Caco-2 (cell line): Measurements from ENCODE around the gene PDZD7. TPM values are rescaled to one million over a fixed set of nuclear protein-coding genes. Genes with fewer than 3 reads are reported as not detected.
A peak's percentile ranks its signal among the peaks of the same experiment; 100 is the strongest.

Source experiments
- BruUV-seq: library from RNA; stranded (reverse); fragments of 400-500 nt; replicated peaks from 2 replicates; lab custom pipeline; 2021; lab: Mats Ljungman, UMichigan
- CTCF ChIA-PET: fragments of 300-600 bp; sonication (Branson Sonifier 250); formaldehyde crosslinking; loops from one replicate; lab custom pipeline; 2022; ENCODE audit warnings: antibody characterized with exemption; lab: Charles Lee
- POLR2A ChIA-PET: fragments of 300-600 bp; sonication (Branson Sonifier 250); formaldehyde crosslinking; loops from one replicate; lab custom pipeline; 2022; ENCODE audit warnings: antibody characterized with exemption; lab: Charles Lee
- DNase-seq, 2 experiments: peaks; one replicate each; pipeline versions ENCODE4 v3.0.0 to v3.0.0-alpha.2; 2020 to 2022
- H3K27me3 ChIP-seq: replicated peaks from 2 replicates; pipeline ENCODE4 v1.6.0; 2011; ENCODE audit warnings: low read length; ENCODE audit not compliant: control insufficient read depth, insufficient read depth
- H3K36me3 ChIP-seq: 2 replicates; pipeline ENCODE4 v1.5.1; 2011; ENCODE audit warnings: low read length; ENCODE audit not compliant: control insufficient read depth, insufficient read depth
- H3K4me1 ChIP-seq: fragments of 250-450 bp; sonication (Bioruptor Pico); 2 replicates; pipeline ENCODE4 v1.5.1; 2020; ENCODE audit warnings: mild to moderate bottlenecking
- H3K4me3 ChIP-seq: 2 replicates; pipeline ENCODE4 v1.5.1; 2011; ENCODE audit warnings: low read depth, mild to moderate bottlenecking, control low read depth, low read length
- H3K9me3 ChIP-seq: fragments of 250-450 bp; sonication (Bioruptor Pico); 2 replicates; pipeline ENCODE4 v1.5.1; 2020; ENCODE audit warnings: mild to moderate bottlenecking, moderate library complexity
- H3K27ac Mint-ChIP-seq: one replicate; pipeline ENCODE4 v1.8.0; 2022; ENCODE audit warnings: mixed read lengths; ENCODE audit not compliant: unreplicated experiment
- H3K27me3 Mint-ChIP-seq: one replicate; pipeline ENCODE4 v1.8.0; 2022; ENCODE audit warnings: mixed read lengths; ENCODE audit not compliant: insufficient read depth, unreplicated experiment
- H3K36me3 Mint-ChIP-seq: one replicate; pipeline ENCODE4 v1.8.0; 2022; ENCODE audit warnings: mild to moderate bottlenecking, mixed read lengths; ENCODE audit not compliant: insufficient read depth, unreplicated experiment
- H3K4me1 Mint-ChIP-seq: one replicate; pipeline ENCODE4 v1.8.0; 2022; ENCODE audit warnings: low read depth, mixed read lengths; ENCODE audit not compliant: unreplicated experiment
- H3K4me3 Mint-ChIP-seq: one replicate; pipeline ENCODE4 v1.8.0; 2022; ENCODE audit warnings: mild to moderate bottlenecking, moderate library complexity, mixed read lengths; ENCODE audit not compliant: unreplicated experiment
- H3K9me3 Mint-ChIP-seq: one replicate; pipeline ENCODE4 v1.8.0; 2022; ENCODE audit warnings: mixed read lengths; ENCODE audit not compliant: unreplicated experiment
- CTCF ChIP-seq, 2 experiments: fragments of 200-600 bp in 1 of 2; IDR thresholded peaks; 1 replicate in 1 of 2; 2 replicates in 1 of 2; pipeline versions ENCODE4 v1.5.1 to v1.8.0; 2011 to 2022; ENCODE audit warnings: antibody characterized with exemption in 1 of 2, control low read depth in 1 of 2, inconsistent platforms in 1 of 2, low read depth in 1 of 2, low read length in 1 of 2, mild to moderate bottlenecking in 1 of 2, moderate library complexity in 1 of 2; ENCODE audit not compliant: insufficient read depth in 1 of 2, severe bottlenecking in 1 of 2, unreplicated experiment in 1 of 2
- intact Hi-C: fragments of 100-400 bp; cut with micrococcal nuclease; formaldehyde crosslinking; loops from one replicate; pipeline ENCODE4 v1.10.0; 2022; ENCODE audit not compliant: unreplicated experiment
- total RNA-seq: library from RNA; stranded (reverse); gene quantifications from 2 replicates; pipeline ENCODE4 v1.2.3, GENCODE V29; 2022

The PDZD7 gene
- total RNA-seq, 1 experiment from 2014 or later: 1.5 TPM

- H3K4me1 Mint-ChIP-seq: peaks cover 14% of the 10 kb centered on the region
- no peak overlapping the region for H3K4me3 Mint-ChIP-seq
- Histone ChIP-seq H3K36me3 (peaks cover 13% of the 10 kb centered on the region), H3K4me1 (peaks cover 7% of the 10 kb centered on the region), H3K27me3 (no peaks in the 10 kb centered on the region), H3K4me3 (no peak overlapping the region), H3K9me3 (no peaks in the 10 kb centered on the region)
- ChIA-PET CTCF (no interaction called here), POLR2A (no interaction called here)
- DNase-seq: no peak
- no peak for TF ChIP-seq CTCF (IDR thresholded peaks at IDR 0.05; ENCODE audit: insufficient read depth in 1 of 2, low read depth in 1 of 2, low read length in 1 of 2, severe bottlenecking in 1 of 2, unreplicated experiment in 1 of 2)
- BruUV-seq: no TSS peak
- intact Hi-C loops: no loop called here
- no peaks in the 10 kb centered on the region for H3K27me3 Mint-ChIP-seq
- H3K27ac Mint-ChIP-seq: no peak overlapping the region
- no peaks in the 10 kb centered on the region for H3K9me3 Mint-ChIP-seq
- H3K36me3 Mint-ChIP-seq: peaks cover 47% of the 10 kb centered on the region
Measured at GRCh38 chr10:100980311-100980710, 50.6 kb downstream of the PDZD7 start.

- Mint-ChIP-seq H3K4me3 (no peak overlapping the region), H3K27me3 (no peaks in the 10 kb centered on the region), H3K36me3 (peaks cover 46% of the 10 kb centered on the region), H3K27ac (no peak overlapping the region), H3K9me3 (no peaks in the 10 kb centered on the region), H3K4me1 (peaks cover 14% of the 10 kb centered on the region)
- peaks cover 7% of the 10 kb centered on the region for H3K4me1 ChIP-seq
- H3K36me3 ChIP-seq: peaks cover 14% of the 10 kb centered on the region
- H3K4me3 ChIP-seq: no peak overlapping the region
- ChIA-PET CTCF (interaction anchor here (0.7 kb wide), 1 partner anchor 7 kb away, joined by 3 read pairs; no protein-coding TSS in a partner anchor), POLR2A (no interaction called here)
- peak in 1 of 2 experiments; percentile 21 for DNase-seq
- no TSS peak for BruUV-seq
- no peak for TF ChIP-seq CTCF (IDR thresholded peaks at IDR 0.05; ENCODE audit: insufficient read depth in 1 of 2, low read depth in 1 of 2, low read length in 1 of 2, severe bottlenecking in 1 of 2, unreplicated experiment in 1 of 2)
- H3K27me3 ChIP-seq: no peaks in the 10 kb centered on the region
- no peaks in the 10 kb centered on the region for H3K9me3 ChIP-seq
- intact Hi-C loops: no loop called here
Measured at GRCh38 chr10:100979791-100980272, 51.1 kb downstream of the PDZD7 start.

- no peak for TF ChIP-seq CTCF (IDR thresholded peaks at IDR 0.05; ENCODE audit: insufficient read depth in 1 of 2, low read depth in 1 of 2, low read length in 1 of 2, severe bottlenecking in 1 of 2, unreplicated experiment in 1 of 2)
- Histone ChIP-seq H3K4me3 (no peak overlapping the region), H3K27me3 (no peaks in the 10 kb centered on the region), H3K36me3 (peaks cover 13% of the 10 kb centered on the region), H3K4me1 (peaks cover 7% of the 10 kb centered on the region), H3K9me3 (no peaks in the 10 kb centered on the region)
- BruUV-seq: no TSS peak
- Mint-ChIP-seq H3K4me3 (no peak overlapping the region), H3K4me1 (peaks cover 14% of the 10 kb centered on the region), H3K36me3 (peaks cover 44% of the 10 kb centered on the region), H3K9me3 (no peaks in the 10 kb centered on the region), H3K27ac (no peak overlapping the region), H3K27me3 (no peaks in the 10 kb centered on the region)
- intact Hi-C loops: no loop called here
- CTCF ChIA-PET: no interaction called here
- DNase-seq: peak in 1 of 2 experiments; percentile 8
- POLR2A ChIA-PET: no interaction called here
Measured at GRCh38 chr10:100978901-100979195, 52.1 kb downstream of the PDZD7 start.
